HepG2 (cell line): ENCODE results near the gene RPS10. TPM values are rescaled to one million over a fixed set of nuclear protein-coding genes. Genes with fewer than 3 reads are reported as not detected.

Experiments used
- GPN1 ChIP-seq: sonication (generic); formaldehyde crosslinking; IDR thresholded peaks from 2 replicates; pipeline ENCODE4 v1.5.1; 2020; ENCODE audit warnings: missing genetic modification reagents, borderline replicate concordance
- HNF1B ChIP-seq: sonication (generic); formaldehyde crosslinking; IDR thresholded peaks from 2 replicates; pipeline ENCODE4 v1.5.1; 2020; ENCODE audit warnings: mild to moderate bottlenecking, moderate library complexity, missing genetic modification reagents
- IKZF5 ChIP-seq: IDR thresholded peaks from 2 replicates; pipeline ENCODE4 v1.6.1; 2018; ENCODE audit warnings: missing genetic modification reagents, mild to moderate bottlenecking, missing compliant biosample characterization
- KIAA2018 ChIP-seq: sonication (generic); formaldehyde crosslinking; IDR thresholded peaks from 2 replicates; pipeline ENCODE4 v1.5.0; 2020; ENCODE audit warnings: mild to moderate bottlenecking, missing genetic modification reagents, borderline replicate concordance
- YY1 ChIP-seq: IDR thresholded peaks from 2 replicates; pipeline ENCODE4 v1.6.1; 2011; ENCODE audit warnings: low read length, low read depth, moderate library complexity, mild to moderate bottlenecking; ENCODE audit not compliant: insufficient read depth, insufficient replicate concordance
- ZBTB40 ChIP-seq, 2 experiments: fragments of 450-650 bp in 1 of 2; sonication (generic) in 1 of 2; formaldehyde crosslinking in 1 of 2; IDR thresholded peaks; 2 replicates each; pipeline versions ENCODE4 v1.6.1 to v1.8.0; 2016 to 2022; ENCODE audit warnings: antibody characterized with exemption in 1 of 2, mild to moderate bottlenecking in 1 of 2, missing genetic modification reagents in 1 of 2
- polyA plus RNA-seq, 8 experiments: library from polyadenylated mRNA; depleted of rRNA in 3 of 8; stranded (reverse) in 7 of 8; unstranded in 1 of 8; fragments of >200 nt; fragmentation: Illumina TruSeq in 4 of 8; extraction: Trizol in 4 of 8; gene quantifications; 2 replicates each; pipeline versions ENCODE4 v1.2.1 to v1.2.3, GENCODE V29; 2011 to 2016; ENCODE audit warnings: low read depth in 4 of 8, missing spikeins in 1 of 8, mixed read lengths in 1 of 8; ENCODE audit not compliant: insufficient read depth in 1 of 8
- total RNA-seq, 5 experiments: library from RNA; depleted of rRNA; stranded (reverse); fragments of >200 nt; fragmentation: Illumina TruSeq; extraction: Trizol; gene quantifications; 2 replicates each; pipeline ENCODE4 v1.2.3, GENCODE V29; 2016; ENCODE audit warnings: low read depth in 1 of 5

RPS10 gene
- total and polyA plus RNA-seq, 2 of the 13 experiments (the other 11 are each of a cell fraction or from before 2014, with no cell fraction given): 2,909 to 4,648 TPM

- TF ChIP-seq KIAA2018 (CRISPR knock-in tag): no peak
- peak; percentile 72 for TF ChIP-seq HNF1B
- no peak for TF ChIP-seq ZBTB40 (IDR thresholded peaks at IDR 0.05)
- TF ChIP-seq ZBTB40 (CRISPR knock-in tag; IDR thresholded peaks at IDR 0.05): no peak
- no peak for TF ChIP-seq IKZF5
- no peak for TF ChIP-seq YY1
- no peak for TF ChIP-seq GPN1 (CRISPR knock-in tag)
Observed at GRCh38 chr6:34414999-34415858, 10.6 kb downstream of the RPS10 start (continued).
